Hematopoietic multipotent progenitor cell (in vitro differentiated cells): ENCODE data around the gene HTRA3. TPM values are rescaled to one million over a fixed set of nuclear protein-coding genes. Genes with fewer than 3 reads are reported as not detected.

Experiments
- DNase-seq, 3 donors: peaks; one replicate each; pipeline ENCODE4 v3.0.0-alpha.2; 2011 to 2015; ENCODE audit warnings: low read depth in 2 of 3, low spot score in 2 of 3
- total RNA-seq: library from RNA; depleted of rRNA; stranded (reverse); fragments of >200 nt; gene quantifications from one replicate; pipeline ENCODE4 v1.2.3, GENCODE V29; 2012

Gene HTRA3
- total RNA-seq, 1 donor = 12.9 TPM

GRCh38 chr4:8322794-8323704 is 53.5 kb downstream of the HTRA3 start:
- DNase-seq = no peak

GRCh38 chr4:8323947-8324555 is 54.5 kb downstream of the HTRA3 start:
- DNase-seq = no peak

- DNase-seq = no peak
These were observed 55.2 kb downstream of the HTRA3 start for GRCh38 chr4:8324640-8325239.

DNA sequence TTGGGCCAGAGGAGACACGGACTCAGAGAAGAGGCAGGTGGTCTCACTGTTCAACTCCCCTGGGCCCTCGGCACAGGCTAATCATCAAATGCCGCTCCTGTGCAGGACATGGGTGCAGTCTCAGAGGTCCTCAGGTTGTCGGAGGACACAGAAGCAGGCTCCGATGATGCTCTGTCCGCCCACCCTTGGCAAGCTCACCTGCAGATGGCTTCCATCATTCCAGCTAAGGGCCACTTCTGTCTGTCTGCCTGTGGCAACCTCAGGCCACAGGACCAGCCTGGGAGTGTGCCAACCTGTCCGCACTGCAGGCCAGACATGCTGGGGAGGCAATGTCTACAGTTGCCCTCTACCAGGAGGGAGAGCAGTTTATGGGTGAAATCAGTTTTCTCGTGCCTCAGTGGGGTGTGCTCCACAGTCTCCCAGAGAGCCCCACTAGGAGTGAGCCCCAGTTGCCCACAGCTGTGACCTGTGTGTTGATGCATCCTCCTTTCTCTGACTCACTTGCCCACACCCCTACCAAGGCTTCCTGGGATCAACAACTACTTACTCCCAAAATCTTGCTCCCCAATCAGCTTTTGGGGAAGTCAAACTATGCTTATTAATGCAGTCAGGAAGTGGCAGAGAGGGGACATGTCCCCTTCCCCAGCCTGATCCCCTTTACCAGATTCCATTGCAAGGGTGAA is 55.9 kb downstream of the HTRA3 start:
- DNase-seq = no peak

DNA sequence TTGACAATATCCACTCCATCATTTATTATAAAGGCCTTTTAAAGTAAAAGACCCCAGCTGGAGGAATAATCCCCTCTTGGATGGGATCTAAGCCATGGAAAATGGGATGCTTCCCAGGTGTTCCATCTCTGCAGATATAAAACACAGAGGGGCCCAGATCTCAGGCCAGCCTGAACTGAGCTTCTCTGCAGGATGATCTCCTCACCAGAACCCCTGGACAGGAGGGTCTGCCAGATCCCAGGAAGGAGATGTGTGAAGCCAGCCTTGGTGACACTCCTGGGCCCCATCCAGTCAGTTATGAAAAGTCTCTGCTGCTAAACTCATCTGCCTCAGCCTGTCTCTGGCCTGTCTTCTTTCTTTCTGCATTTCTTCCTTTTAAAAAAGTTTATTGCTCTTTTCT is 56.7 kb downstream of the HTRA3 start:
- no peak for DNase-seq

- no peak for DNase-seq
These were observed 58.9 kb downstream of the HTRA3 start for GRCh38 chr4:8328456-8328855.

DNA sequence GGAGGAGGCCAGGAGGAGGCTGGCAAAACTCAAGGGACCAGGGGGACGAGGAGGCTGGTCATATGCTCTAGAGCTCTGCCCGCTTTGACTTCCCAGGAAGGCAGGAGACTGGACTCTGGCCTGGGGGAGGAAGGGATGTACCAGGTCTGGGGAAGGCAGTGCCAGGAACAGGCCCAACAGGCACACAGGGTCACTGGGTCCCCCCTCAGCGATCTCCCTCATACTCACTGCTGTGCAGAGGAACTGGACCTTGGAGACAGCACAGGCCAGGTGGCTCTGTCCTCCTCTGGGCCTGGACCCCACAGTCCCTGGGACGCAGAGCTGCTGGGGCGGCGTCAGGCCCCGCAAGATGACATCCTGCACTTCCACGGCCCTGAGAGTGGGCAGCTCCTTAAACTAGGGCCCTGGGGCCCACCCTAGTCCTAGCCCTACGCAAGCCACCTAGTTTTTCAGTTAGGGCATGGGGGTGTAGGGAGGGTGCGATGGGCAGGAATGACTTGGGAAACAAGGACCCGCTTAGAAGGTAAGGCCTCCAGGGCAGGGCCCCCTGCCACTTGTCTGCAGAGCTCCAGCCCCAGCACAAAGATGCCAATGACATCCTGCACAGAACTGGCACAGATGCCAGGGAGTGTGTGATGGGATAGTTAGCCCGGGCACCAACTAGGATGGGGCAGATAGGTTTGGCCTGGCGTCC is 59.5 kb downstream of the HTRA3 start:
- no peak for DNase-seq

- no peak for DNase-seq
These were observed 60.0 kb downstream of the HTRA3 start for GRCh38 chr4:8329560-8329858.

DNA sequence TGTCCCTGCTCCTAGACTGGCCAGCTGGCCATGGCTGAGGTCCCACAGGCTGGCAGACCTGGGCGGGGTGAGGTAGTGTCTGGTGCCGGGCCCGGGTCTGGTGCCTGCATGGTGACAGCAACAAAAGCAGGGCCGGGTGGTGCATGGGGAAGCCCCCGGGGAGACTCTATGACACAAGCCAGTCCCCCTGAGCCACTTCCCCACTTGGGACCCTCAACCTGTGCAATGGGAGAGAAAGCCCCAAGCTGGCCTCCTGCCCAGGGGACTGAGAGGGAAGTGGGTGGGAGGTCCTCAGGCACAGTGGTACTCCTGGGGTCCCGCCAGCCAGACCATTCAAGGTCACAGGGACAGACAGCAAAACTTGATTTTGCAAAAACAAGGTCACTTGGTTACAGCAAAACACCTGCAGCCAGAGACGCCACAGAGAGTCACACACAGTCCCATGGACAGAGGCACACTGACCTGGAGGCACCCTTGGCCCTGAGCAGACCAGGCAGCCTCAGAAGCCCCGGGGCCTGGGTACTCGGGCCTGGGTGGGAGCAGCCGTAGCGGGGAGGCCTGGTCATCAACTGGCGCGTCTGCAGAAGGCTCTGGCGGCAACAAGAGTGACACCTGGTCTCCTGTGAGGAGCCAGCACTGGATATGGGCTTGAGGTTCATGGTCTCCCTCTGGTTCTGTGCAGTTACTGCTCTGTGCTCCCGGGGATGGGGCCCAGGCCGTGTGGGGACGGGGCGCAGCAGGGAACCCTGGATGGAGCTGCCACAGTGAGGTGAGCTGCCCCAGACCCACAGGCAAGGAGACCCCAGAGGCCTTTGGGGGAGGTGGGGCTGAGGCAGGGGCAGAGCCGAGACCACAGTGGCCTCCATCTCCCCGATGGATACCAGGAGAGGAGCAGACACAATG is 60.6 kb downstream of the HTRA3 start:
- DNase-seq = no peak

DNA sequence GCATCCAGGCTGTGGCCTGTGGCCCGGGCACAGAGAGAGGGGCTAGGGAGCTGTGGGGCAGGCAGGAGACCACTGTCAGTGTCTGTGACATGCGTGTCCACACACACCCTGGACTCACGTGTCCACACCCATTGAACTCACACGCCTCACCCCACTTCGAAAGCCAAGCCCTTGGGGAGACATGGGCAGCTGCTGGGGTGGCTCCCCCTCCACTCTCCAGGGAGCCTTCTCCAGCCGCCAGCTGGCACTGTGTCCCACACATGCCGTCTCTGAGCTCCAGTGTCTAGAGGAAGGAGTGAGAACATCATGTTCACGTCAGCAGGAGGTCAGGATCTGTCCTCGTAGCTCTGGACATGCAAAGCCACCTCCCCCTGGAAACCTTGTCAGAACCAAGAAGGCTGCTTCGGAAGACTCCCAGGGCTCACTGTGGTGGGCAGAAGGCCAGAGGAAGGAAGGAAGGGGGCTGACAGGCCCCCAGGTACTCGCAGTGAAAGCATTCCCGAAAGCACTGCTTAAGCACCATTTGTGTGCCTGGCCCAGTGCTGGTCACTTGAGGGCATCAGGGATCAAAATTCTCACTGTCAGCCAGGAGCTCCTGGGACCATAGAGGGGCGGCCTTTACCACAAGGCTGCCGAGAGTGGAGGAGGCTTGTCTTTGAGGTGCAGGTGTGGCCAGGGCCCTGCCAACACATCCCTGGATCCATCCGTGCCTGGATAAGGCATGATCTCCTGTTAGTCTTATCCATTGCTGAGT is 61.4 kb downstream of the HTRA3 start:
- no peak for DNase-seq

- peak in 2 of 3 donors; percentile 45 to 46 for DNase-seq
These were observed 62.0 kb downstream of the HTRA3 start for GRCh38 chr4:8331575-8331955.

- DNase-seq = no peak
These were observed 62.7 kb downstream of the HTRA3 start for GRCh38 chr4:8332038-8332857.

DNA sequence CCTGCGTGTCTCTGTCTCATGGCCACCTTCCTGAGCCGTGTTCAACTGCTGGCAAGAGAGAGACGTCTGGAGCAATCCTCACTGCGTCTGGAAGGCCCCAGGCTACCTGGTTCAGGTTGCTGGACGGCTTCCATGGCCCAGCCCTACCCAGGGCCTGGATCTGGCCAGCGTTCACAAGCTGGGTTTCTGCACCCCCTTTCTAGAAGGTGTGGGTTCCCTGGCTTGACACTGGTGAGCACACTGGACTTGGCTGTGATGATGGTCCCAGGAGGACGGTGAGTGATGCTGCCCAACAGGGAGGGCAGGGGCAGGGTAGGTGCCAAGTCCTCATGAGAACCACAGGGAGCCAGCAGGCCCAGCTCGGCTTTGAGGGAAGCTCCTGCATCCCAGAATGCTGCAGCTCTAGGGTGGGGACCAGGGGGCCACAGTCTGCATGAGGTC is 63.4 kb downstream of the HTRA3 start:
- no peak for DNase-seq

DNA sequence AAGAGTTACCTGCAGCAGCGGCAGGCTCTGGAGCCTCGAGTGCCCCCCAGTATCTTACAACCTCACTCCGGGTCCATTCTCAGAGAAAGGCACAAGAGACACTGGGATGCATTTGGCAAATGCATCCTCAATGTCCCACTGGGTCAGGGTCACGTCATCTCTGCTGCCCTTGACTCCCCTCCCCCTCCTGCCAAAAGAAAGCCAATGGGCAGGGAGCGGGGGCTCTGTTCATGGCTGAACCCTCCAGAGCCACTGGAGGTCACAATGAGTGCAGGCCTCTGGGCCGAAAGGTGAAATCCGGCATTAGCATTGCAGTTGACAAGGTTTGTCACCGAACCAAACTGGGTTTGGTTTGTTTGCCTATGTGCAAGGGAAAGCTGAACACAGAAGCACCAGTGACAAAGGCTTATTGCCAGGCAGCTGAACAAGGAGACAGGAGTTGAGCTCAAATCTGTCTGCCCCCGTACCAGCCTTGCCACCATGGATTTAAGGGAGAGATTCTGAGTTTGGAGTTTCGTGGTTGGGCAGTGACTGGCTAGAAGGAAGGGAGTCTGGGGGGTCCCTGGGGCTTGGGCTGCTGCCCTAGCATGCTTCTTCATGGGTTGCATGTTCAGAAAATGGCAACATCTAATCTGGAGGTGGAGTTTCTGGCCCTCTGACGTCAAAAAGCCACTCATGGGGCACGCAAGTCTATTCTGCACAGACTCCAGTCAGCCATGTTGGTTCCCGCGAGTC is 64.3 kb downstream of the HTRA3 start:
- no peak for DNase-seq

DNA sequence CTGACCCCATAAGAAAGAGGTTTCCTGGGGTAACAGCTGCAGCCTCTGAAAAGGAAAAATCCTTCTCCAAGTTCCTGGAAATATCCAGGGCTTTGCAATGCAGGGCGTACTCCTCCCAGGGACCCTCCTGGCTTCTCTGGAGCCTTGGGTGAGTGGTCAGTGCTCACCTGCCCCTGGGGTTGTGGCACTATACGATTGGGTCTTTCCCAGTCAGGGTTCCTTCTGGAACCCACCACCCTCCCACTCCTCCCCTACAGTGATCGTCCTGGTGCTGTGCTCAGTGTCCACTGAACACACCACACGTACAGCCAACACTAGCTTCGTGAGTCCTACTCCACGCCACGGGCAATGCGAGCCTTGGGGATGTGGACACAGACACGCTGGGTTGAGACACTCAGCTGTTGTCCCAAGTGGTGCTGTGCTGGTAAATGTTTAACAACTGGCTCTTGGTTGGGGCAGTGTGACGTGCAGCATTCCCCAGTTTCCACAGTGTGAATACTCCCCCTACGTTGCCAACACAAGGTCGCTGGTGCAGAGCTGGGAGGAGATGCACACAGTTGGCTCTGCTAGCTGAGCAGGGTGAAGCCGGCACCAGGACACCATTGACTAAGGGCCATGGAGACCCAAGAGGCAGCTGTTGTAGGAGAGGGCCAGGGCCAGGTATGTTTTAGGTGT is 65.4 kb downstream of the HTRA3 start:
- no peak for DNase-seq

GRCh38 chr4:8335848-8336247 is 66.3 kb downstream of the HTRA3 start:
- DNase-seq = no peak
